Right lobe of liver (tissue), 6 donors: ENCODE data around the gene MARK3. TPM values are rescaled to one million over a fixed set of nuclear protein-coding genes. Genes with fewer than 3 reads are reported as not detected.

ENCODE experiments used
- ATAC-seq, 4 donors: fragments of 200-7000 bp; cut with Tn5 transposase; one replicate each; pipeline ENCODE4 v1.9.1; 2020; ENCODE audit warnings: mild to moderate bottlenecking in 4 of 4, moderate library complexity in 4 of 4
- DNase-seq, 3 donors: peaks; one replicate each; pipeline ENCODE4 v3.0.0-alpha.2; 2020
- H3K27ac ChIP-seq, 3 donors: fragments of 200-600 bp; one replicate each; pipeline ENCODE4 v1.8.0; 2022
- H3K27me3 ChIP-seq, 2 donors: fragments of 200-600 bp; one replicate each; pipeline ENCODE4 v1.8.0; 2022
- H3K36me3 ChIP-seq, 4 donors: fragments of 200-600 bp; sonication (generic) in 1 of 4; one replicate each; pipeline versions ENCODE4 v1.5.1 to v1.8.0; 2017 to 2022; ENCODE audit warnings: control low read depth in 1 of 4
- H3K4me1 ChIP-seq, 4 donors: fragments of 200-600 bp; sonication (generic) in 1 of 4; one replicate each; pipeline versions ENCODE4 v1.5.1 to v1.8.0; 2017 to 2022; ENCODE audit warnings: control low read depth in 1 of 4
- H3K4me3 ChIP-seq, 3 donors: fragments of 200-600 bp; one replicate each; pipeline ENCODE4 v1.8.0; 2022
- H3K9me3 ChIP-seq, 4 donors: fragments of 200-600 bp; sonication (generic) in 1 of 4; one replicate each; pipeline versions ENCODE4 v1.5.1 to v1.8.0; 2017 to 2022; ENCODE audit warnings: control low read depth in 1 of 4
- POLR2A ChIP-seq: fragments of 450-650 bp; IDR thresholded peaks from one replicate; pipeline ENCODE4 v1.6.1; 2017; ENCODE audit warnings: antibody characterized with exemption, mild to moderate bottlenecking
- whole genome bisulfite sequencing: methylation state at CpG from one replicate; pipeline ENCODE4 v1.1.6; 2018; ENCODE audit warnings: low coverage, low lambda C conversion rate; ENCODE audit not compliant: insufficient coverage; ENCODE audit errors: missing lambda C conversion rate; 5-methylcytosine and 5-hydroxymethylcytosine counted together
- intact Hi-C, 2 donors: fragments of 100-400 bp; cut with DNase I; formaldehyde crosslinking; loops; one replicate each; pipeline versions ENCODE4 v1.11.2 to v1.14.1; 2022
- total RNA-seq, 6 experiments: library from RNA; depleted of rRNA in 2 of 6; stranded (reverse); fragments of >200 nt in 2 of 6; fragmentation: NEBNext Ultra II Directional in 3 of 6; extraction: Animal tissue kit (Norgen Biotek cat#: 25700) in 3 of 6; gene quantifications; one replicate each; pipeline versions ENCODE4 v1.1.0 to v1.2.4, GENCODE V29; 2016 to 2023
- TF ChIP-seq, protein P1 (sequence below), 4 donors: fragments of 200-600 bp in 3 of 4; fragments of 450-650 bp in 1 of 4; IDR thresholded peaks; one replicate each; pipeline versions ENCODE4 v1.5.1 to v1.8.0; 2016 to 2022; ENCODE audit warnings: antibody characterized with exemption in 4 of 4, mild to moderate bottlenecking in 2 of 4
- donor health status: DM: no; HTN: yes; CAD: no.
- donor health status: DM: no; HTN: no; CAD: no.
- donor health status: DM: no; HTN: no; CAD: no.
- donor health status: DM: no; HTN: yes; CAD: no.
- donor health status: DM: no; HTN: yes; CAD: no.

Gene MARK3
- total RNA-seq, 6 experiments from 2014 or later = 25.5 to 34.3 (median 27.3) TPM

DNA sequence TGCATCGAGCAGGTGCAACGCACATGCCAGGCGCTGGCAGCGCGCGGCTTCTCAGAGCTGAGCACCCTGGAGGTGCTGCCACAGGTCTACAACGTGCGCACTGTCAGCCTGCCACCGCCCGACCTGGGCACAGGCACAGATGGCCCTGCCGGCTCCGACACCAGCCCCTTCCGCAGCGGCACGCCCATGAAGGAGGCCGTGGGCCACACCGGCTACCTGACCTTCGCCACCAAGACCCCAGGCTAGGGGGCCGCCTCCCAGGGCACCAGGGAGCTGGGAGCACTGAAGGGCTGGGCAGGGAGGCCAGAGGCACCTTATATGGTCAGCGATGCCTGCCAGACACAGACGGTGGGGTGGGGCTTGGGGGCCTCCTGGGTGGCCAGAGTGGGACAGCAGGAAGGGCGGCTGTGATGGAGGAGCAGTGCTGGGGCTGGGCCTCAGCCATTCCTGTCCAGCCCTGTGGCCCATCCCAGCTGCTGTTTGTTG, 149.4 kb downstream of the MARK3 start:
- no peaks in the 10 kb centered on the region for H3K36me3 ChIP-seq
- intact Hi-C loops = no loop called here

DNA sequence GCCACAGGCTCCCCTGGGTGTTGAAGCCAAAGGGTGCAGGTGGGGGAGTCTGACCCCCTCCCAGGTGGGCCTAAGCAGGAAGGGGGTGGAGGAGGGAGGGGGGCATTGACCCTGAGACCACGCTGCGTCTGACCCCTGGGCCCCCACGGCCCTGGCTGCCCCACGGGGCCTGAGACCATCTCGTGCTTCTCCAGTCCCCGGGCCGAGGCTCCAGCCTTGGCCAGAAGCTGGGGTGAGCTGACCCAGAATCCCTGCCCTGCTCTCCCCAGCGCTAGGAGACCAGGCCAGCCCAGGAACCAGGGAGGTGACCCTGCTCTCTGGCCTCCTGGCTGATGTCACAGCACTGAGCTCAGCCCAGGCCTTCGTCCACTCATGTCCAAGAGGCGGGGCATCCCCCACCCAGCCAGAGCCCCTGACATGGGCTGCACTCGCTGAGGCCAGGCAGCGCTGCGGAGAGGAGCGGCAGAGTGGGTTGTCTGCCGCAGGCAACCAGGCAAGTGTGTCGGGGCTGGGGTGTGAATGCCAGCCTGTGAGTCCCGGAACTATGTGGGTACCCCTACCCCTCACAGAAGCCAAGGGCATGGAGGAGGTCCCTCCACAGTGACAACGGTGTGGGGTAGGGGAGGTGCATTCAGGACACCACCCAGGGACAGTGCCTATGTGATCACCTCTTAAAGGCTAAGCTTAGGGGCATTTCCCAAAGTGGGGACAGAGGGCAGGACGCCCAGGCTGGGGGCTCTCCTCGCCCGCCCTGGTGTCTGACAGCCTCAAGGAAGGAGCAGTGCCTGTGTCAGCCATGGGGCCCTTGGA, 150.1 kb downstream of the MARK3 start:
- ATAC-seq (no peak), DNase-seq (no peak)

More for the DNA sequence above, 149.4 kb downstream of the MARK3 start:
- Histone ChIP-seq H3K27me3 (no peaks in the 10 kb centered on the region), H3K27ac (no peak overlapping the region), H3K4me1 (peaks cover 0 to 9% (median 4%) of the 10 kb centered on the region in 4 donors), H3K9me3 (no peaks in the 10 kb centered on the region), H3K4me3 (no peak overlapping the region)
- 85% methylated on average over 5 of the region's 22 CpGs for WGBS
- TF ChIP-seq POLR2A = no peak
- TF ChIP-seq, protein P1, sequence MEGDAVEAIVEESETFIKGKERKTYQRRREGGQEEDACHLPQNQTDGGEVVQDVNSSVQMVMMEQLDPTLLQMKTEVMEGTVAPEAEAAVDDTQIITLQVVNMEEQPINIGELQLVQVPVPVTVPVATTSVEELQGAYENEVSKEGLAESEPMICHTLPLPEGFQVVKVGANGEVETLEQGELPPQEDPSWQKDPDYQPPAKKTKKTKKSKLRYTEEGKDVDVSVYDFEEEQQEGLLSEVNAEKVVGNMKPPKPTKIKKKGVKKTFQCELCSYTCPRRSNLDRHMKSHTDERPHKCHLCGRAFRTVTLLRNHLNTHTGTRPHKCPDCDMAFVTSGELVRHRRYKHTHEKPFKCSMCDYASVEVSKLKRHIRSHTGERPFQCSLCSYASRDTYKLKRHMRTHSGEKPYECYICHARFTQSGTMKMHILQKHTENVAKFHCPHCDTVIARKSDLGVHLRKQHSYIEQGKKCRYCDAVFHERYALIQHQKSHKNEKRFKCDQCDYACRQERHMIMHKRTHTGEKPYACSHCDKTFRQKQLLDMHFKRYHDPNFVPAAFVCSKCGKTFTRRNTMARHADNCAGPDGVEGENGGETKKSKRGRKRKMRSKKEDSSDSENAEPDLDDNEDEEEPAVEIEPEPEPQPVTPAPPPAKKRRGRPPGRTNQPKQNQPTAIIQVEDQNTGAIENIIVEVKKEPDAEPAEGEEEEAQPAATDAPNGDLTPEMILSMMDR (IDR thresholded peaks at IDR 0.05) = no peak
- DNase-seq (no peak), ATAC-seq (no peak)

DNA sequence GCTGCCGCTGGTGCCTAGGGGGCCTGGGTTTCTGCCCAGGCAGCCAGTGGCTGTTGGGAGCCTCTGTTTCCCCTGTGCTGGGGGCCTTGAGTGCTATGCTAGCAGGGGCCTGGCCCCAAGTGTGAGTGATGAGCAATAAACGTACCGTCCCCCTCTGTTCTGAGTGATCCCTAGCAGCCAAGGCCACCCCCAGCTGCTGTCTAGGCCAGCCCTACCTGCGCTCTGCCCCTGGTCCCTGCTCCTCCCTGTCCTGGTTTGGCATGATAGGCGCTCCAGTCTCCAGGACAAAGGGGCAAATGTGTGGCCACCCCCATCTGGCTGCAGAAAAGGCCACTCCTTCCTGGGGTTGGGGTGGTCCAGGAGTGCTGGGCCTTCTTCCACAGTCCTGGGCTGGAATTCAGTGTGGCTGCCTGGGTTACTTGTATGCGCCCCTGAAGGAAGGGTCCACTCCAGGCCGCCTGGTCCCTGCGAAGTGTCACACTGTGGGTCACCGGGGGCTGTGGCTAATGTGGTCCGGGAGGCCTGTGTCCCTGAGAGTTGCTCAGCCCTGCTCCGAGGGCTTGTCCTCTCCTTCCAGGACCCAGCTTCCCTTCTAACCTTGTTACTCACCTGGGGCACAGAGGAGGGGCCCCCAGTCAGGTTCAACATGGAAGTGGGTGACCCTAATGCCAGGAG, 150.8 kb downstream of the MARK3 start:
- Histone ChIP-seq H3K27ac (no peak overlapping the region), H3K4me3 (no peak overlapping the region), H3K9me3 (no peaks in the 10 kb centered on the region), H3K27me3 (no peaks in the 10 kb centered on the region), H3K36me3 (no peaks in the 10 kb centered on the region), H3K4me1 (no peaks in the 10 kb centered on the region)
- no CpG with 5 or more reads among the region's 11 CpGs for WGBS
- ATAC-seq = no peak
- TF ChIP-seq, protein P1 (IDR thresholded peaks at IDR 0.05) = no peak
- no peak for TF ChIP-seq POLR2A
- intact Hi-C loops = no loop called here
- no peak for DNase-seq

More for the DNA sequence above, 150.1 kb downstream of the MARK3 start:
- Histone ChIP-seq H3K27me3 (no peaks in the 10 kb centered on the region), H3K27ac (no peak overlapping the region), H3K4me1 (peaks cover 0 to 2% (median under 1%) of the 10 kb centered on the region in 4 donors), H3K4me3 (no peak overlapping the region), H3K36me3 (no peaks in the 10 kb centered on the region), H3K9me3 (no peaks in the 10 kb centered on the region)
- intact Hi-C loops = no loop called here
- TF ChIP-seq, protein P1 (IDR thresholded peaks at IDR 0.05) = no peak
- TF ChIP-seq POLR2A = no peak
- WGBS = 77% methylated on average over 12 of the region's 21 CpGs

DNA sequence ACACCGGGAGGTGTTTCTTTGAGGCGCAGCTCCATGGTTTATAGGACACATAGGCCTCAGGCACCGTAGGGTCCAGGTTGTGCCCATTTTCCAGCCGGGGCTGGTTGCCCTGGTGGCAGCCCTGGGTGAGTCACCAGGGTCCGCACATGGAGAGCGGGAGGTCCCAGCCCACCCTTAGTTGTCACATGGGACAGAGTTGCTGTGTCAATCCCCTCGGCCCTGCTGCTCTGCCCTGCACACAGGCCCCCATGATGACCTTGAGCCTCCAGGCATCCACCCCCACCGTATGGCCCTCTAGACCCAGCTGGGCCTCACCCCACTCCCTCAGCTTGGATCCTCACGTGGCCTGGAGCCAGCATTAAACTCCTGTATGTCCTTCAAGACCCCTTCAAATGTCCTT, 151.5 kb downstream of the MARK3 start:
- no peaks in the 10 kb centered on the region for H3K36me3 ChIP-seq
- H3K27me3 ChIP-seq = no peaks in the 10 kb centered on the region
- no peaks in the 10 kb centered on the region for H3K4me1 ChIP-seq
- TF ChIP-seq, protein P1 (IDR thresholded peaks at IDR 0.05) = no peak
- no peak for TF ChIP-seq POLR2A
- no peaks in the 10 kb centered on the region for H3K9me3 ChIP-seq
- DNase-seq (no peak), ATAC-seq (no peak)
- WGBS = 40% methylated on average over 2 of the region's 9 CpGs
- no peak overlapping the region for H3K4me3 ChIP-seq
- intact Hi-C loops = no loop called here
- no peak overlapping the region for H3K27ac ChIP-seq
